GM13977 (cell line): ENCODE results near the gene CCDC138.

Source experiments
- DNase-seq: peaks from one replicate; pipeline ENCODE4 v3.0.0; 2012; ENCODE audit warnings: low spot score
- CTCF ChIP-seq: IDR thresholded peaks from 2 replicates; pipeline ENCODE4 v1.5.1; 2012; ENCODE audit warnings: mild to moderate bottlenecking, control low read depth; ENCODE audit not compliant: insufficient read depth; ENCODE audit errors: extremely low read depth, missing control alignments
- in situ Hi-C: fragments of 300-500 bp; cut with MboI; formaldehyde crosslinking; loops from one replicate; pipeline ENCODE4 v1.12.0; 2022; ENCODE audit warnings: low sequenced_read_pairs, low pct_unique_long_range_greater_than_20kb, mixed read lengths, inconsistent platforms; ENCODE audit not compliant: unreplicated experiment

The CCDC138 gene

GRCh38 chr2:108813732-108814131, 27.2 kb downstream of the CCDC138 start:
- in situ Hi-C loops, result no loop called here
- no peak for DNase-seq
- no peak for TF ChIP-seq CTCF

- in situ Hi-C loops, result no loop called here
- no peak for TF ChIP-seq CTCF
- DNase-seq, result no peak
Measured at GRCh38 chr2:108820482-108820881, 33.9 kb downstream of the CCDC138 start.

- no peak for DNase-seq
- no peak for TF ChIP-seq CTCF
- in situ Hi-C loops, result no loop called here
Measured at GRCh38 chr2:108823286-108823685, 36.7 kb downstream of the CCDC138 start.

- no peak for DNase-seq
- in situ Hi-C loops, result no loop called here
- TF ChIP-seq CTCF, result no peak
Measured at GRCh38 chr2:108824316-108825070, 37.9 kb downstream of the CCDC138 start.

GRCh38 chr2:108825254-108825653, 38.7 kb downstream of the CCDC138 start:
- in situ Hi-C loops, result no loop called here
- DNase-seq, result no peak
- no peak for TF ChIP-seq CTCF

GRCh38 chr2:108825736-108826135, 39.2 kb downstream of the CCDC138 start:
- DNase-seq, result no peak

More at GRCh38 chr2:108825736-108826135, 39.2 kb downstream of the CCDC138 start:
- no peak for TF ChIP-seq CTCF
- in situ Hi-C loops, result no loop called here
